H1 (cell line): ENCODE data around the gene CHST2. TPM values are rescaled to one million over a fixed set of nuclear protein-coding genes. Genes with fewer than 3 reads are reported as not detected.

Source experiments
- CTCF ChIA-PET: fragments of 300-600 bp; sonication (Branson Sonifier 250); formaldehyde crosslinking; loops from one replicate; lab custom pipeline; 2021; ENCODE audit not compliant: partially characterized antibody; lab: Charles Lee
- POLR2A ChIA-PET: fragments of 300-600 bp; sonication (Branson Sonifier 250); formaldehyde crosslinking; loops from one replicate; lab custom pipeline; 2021; ENCODE audit warnings: inconsistent platforms; ENCODE audit not compliant: partially characterized antibody; lab: Charles Lee
- DNase-seq, 2 experiments: peaks; one replicate each; pipeline versions ENCODE4 v3.0.0 to v3.0.0-alpha.2; 2010 to 2022; ENCODE audit warnings: low spot score in 2 of 2, low read depth in 1 of 2, mixed read lengths in 1 of 2
- FAIRE-seq: peaks from 2 replicates; lab custom pipeline; 2011; peaks lifted over from hg19 to GRCh38; lab: Jason Lieb, UNC
- H2AFZ ChIP-seq: 2 replicates; pipeline ENCODE4 v1.8.1; 2012; ENCODE audit warnings: low read length, inconsistent platforms
- H2AK5ac ChIP-seq: 2 replicates; pipeline ENCODE4 v1.6.1; 2013; ENCODE audit warnings: low read depth, low read length
- H2BK120ac ChIP-seq: replicated peaks from 2 replicates; pipeline ENCODE3; 2013; ENCODE audit warnings: low read depth, low read length, inconsistent platforms
- H2BK12ac ChIP-seq: 2 replicates; pipeline ENCODE4 v1.6.1; 2013; ENCODE audit warnings: low read depth, low read length
- H2BK15ac ChIP-seq: 2 replicates; pipeline ENCODE4 v1.6.1; 2013; ENCODE audit warnings: low read length
- H2BK20ac ChIP-seq: 2 replicates; pipeline ENCODE4 v1.6.1; 2013; ENCODE audit warnings: low read length
- H2BK5ac ChIP-seq: 2 replicates; pipeline ENCODE4 v1.6.1; 2013; ENCODE audit warnings: low read depth, low read length
- H3K14ac ChIP-seq: 2 replicates; pipeline ENCODE4 v1.6.1; 2013; ENCODE audit warnings: inconsistent platforms; ENCODE audit not compliant: insufficient read length
- H3K18ac ChIP-seq: 2 replicates; pipeline ENCODE4 v1.6.1; 2013; ENCODE audit warnings: low read length; ENCODE audit errors: extremely low read depth
- H3K23ac ChIP-seq: 2 replicates; pipeline ENCODE4 v1.6.1; 2013; ENCODE audit warnings: inconsistent platforms; ENCODE audit not compliant: insufficient read length
- H3K23me2 ChIP-seq: 2 replicates; pipeline ENCODE4 v1.6.1; 2013; ENCODE audit warnings: low read depth, low read length
- H3K27ac ChIP-seq: 2 replicates; pipeline ENCODE4 v1.6.1; 2011; ENCODE audit warnings: low read depth, low read length, inconsistent platforms
- H3K27me3 ChIP-seq, 4 experiments: replicated peaks in 1 of 4; 1 replicate in 1 of 4; 2 replicates in 3 of 4; pipeline versions ENCODE4 v1.6.1 to v1.8.1; 2011 to 2013; ENCODE audit warnings: low read length in 3 of 4, mild to moderate bottlenecking in 3 of 4, inconsistent platforms in 2 of 4, mixed read lengths in 2 of 4, moderate library complexity in 1 of 4; ENCODE audit not compliant: control insufficient read depth in 3 of 4, insufficient read depth in 3 of 4; ENCODE audit errors: extremely low read depth in 1 of 4
- H3K36me3 ChIP-seq, 4 experiments: 2 replicates each; pipeline versions ENCODE4 v1.6.1 to v1.8.1; 2011 to 2013; ENCODE audit warnings: mild to moderate bottlenecking in 4 of 4, low read length in 3 of 4, moderate library complexity in 2 of 4, control low read depth in 1 of 4, inconsistent platforms in 1 of 4; ENCODE audit not compliant: insufficient read depth in 4 of 4, control insufficient read depth in 2 of 4
- H3K4ac ChIP-seq: replicated peaks from 2 replicates; pipeline ENCODE3; 2013; ENCODE audit warnings: low read length, low read depth, mixed read lengths, inconsistent platforms; ENCODE audit not compliant: insufficient read length
- H3K4me1 ChIP-seq, 4 experiments: replicated peaks in 1 of 4; 1 replicate in 1 of 4; 2 replicates in 3 of 4; pipeline versions ENCODE4 v1.6.1 to v1.8.1; 2011 to 2013; ENCODE audit warnings: low read length in 3 of 4, inconsistent platforms in 2 of 4, mixed read lengths in 1 of 4; ENCODE audit not compliant: insufficient read depth in 4 of 4, control insufficient read depth in 3 of 4
- H3K4me2 ChIP-seq, 2 experiments: 2 replicates each; pipeline versions ENCODE4 v1.6.1 to v1.8.1; 2011 to 2013; ENCODE audit warnings: low read depth in 2 of 2, low read length in 2 of 2, control low read depth in 1 of 2, inconsistent platforms in 1 of 2, mild to moderate bottlenecking in 1 of 2; ENCODE audit not compliant: insufficient read depth in 1 of 2
- H3K4me3 ChIP-seq, 4 experiments: fragments of 200-600, 300-600 bp in 1 of 4; sonication (generic), shearing (Covaris generic), sonication (Bioruptor Twin) in 1 of 4; 2 replicates each; pipeline versions ENCODE4 v1.5.1 to v1.8.1; 2011 to 2016; ENCODE audit warnings: low read length in 4 of 4, low read depth in 3 of 4, control low read depth in 2 of 4, inconsistent platforms in 2 of 4, mild to moderate bottlenecking in 2 of 4, mixed read lengths in 1 of 4, moderate library complexity in 1 of 4; ENCODE audit not compliant: insufficient read depth in 2 of 4; ENCODE audit errors: extremely low read depth in 1 of 4
- H3K56ac ChIP-seq: replicated peaks from 2 replicates; pipeline ENCODE3; 2013; ENCODE audit warnings: low read depth, mild to moderate bottlenecking, mixed read lengths, low read length, inconsistent platforms; ENCODE audit not compliant: insufficient read length
- H3K79me1 ChIP-seq: 2 replicates; pipeline ENCODE4 v1.6.1; 2013; ENCODE audit warnings: low read depth, low read length, control low read depth
- H3K79me2 ChIP-seq, 2 experiments: 2 replicates each; pipeline versions ENCODE4 v1.6.1 to v1.8.1; 2012 to 2013; ENCODE audit warnings: low read length in 2 of 2, mild to moderate bottlenecking in 2 of 2, inconsistent platforms in 1 of 2; ENCODE audit not compliant: insufficient read depth in 2 of 2, control insufficient read depth in 1 of 2
- H3K9ac ChIP-seq, 4 experiments: replicated peaks in 1 of 4; 1 replicate in 1 of 4; 2 replicates in 3 of 4; pipeline versions ENCODE4 v1.6.1 to v1.8.1; 2011 to 2013; ENCODE audit warnings: low read depth in 3 of 4, low read length in 3 of 4, control low read depth in 2 of 4, mild to moderate bottlenecking in 2 of 4, moderate library complexity in 2 of 4, inconsistent platforms in 1 of 4; ENCODE audit errors: extremely low read depth in 1 of 4
- H3K9me3 ChIP-seq, 2 experiments: 2 replicates each; pipeline versions ENCODE4 v1.6.1 to v1.8.1; 2012 to 2013; ENCODE audit warnings: mild to moderate bottlenecking in 2 of 2, moderate library complexity in 2 of 2, control low read depth in 1 of 2, inconsistent platforms in 1 of 2, low read depth in 1 of 2, low read length in 1 of 2, mixed read lengths in 1 of 2; ENCODE audit not compliant: insufficient read depth in 2 of 2
- H4K20me1 ChIP-seq, 2 experiments: replicated peaks in 1 of 2; 2 replicates each; pipeline versions ENCODE3 to v1.8.1; 2011 to 2013; ENCODE audit warnings: inconsistent platforms in 2 of 2, low read length in 2 of 2, mild to moderate bottlenecking in 1 of 2; ENCODE audit not compliant: insufficient read depth in 2 of 2, control insufficient read depth in 1 of 2
- H4K5ac ChIP-seq: 2 replicates; pipeline ENCODE4 v1.6.1; 2013; ENCODE audit warnings: low read length, low read depth, mixed read lengths, inconsistent platforms; ENCODE audit not compliant: insufficient read length
- H4K8ac ChIP-seq: 2 replicates; pipeline ENCODE4 v1.8.0; 2013; ENCODE audit warnings: mild to moderate bottlenecking, moderate library complexity, low read length, inconsistent platforms; ENCODE audit not compliant: insufficient read depth; ENCODE audit errors: extremely low read depth
- H4K91ac ChIP-seq: replicated peaks from 2 replicates; pipeline ENCODE3; 2013; ENCODE audit warnings: low read length, mixed read lengths, inconsistent platforms; ENCODE audit not compliant: insufficient read length
- CBX8 ChIP-seq: fragments of 300-800, 300-1000 bp; sonication (generic); IDR thresholded peaks from 2 replicates; pipeline ENCODE4 v1.7.1; 2016; ENCODE audit warnings: low read depth, low read length, borderline replicate concordance
- JUND ChIP-seq: IDR thresholded peaks from 2 replicates; pipeline ENCODE4 v1.6.1; 2011; ENCODE audit warnings: mild to moderate bottlenecking, improper control_type of control experiment, low read length
- NRF1 ChIP-seq: IDR thresholded peaks from 2 replicates; pipeline ENCODE4 v1.6.1; 2011; ENCODE audit warnings: mild to moderate bottlenecking, low read depth, low read length, improper control_type of control experiment
- SIRT6 ChIP-seq: IDR thresholded peaks from one replicate; pipeline ENCODE4 v1.7.1; 2012; ENCODE audit warnings: low read length, inconsistent platforms
- TAF1 ChIP-seq: IDR thresholded peaks from 2 replicates; pipeline ENCODE4 v1.6.1; 2011; ENCODE audit warnings: mild to moderate bottlenecking, low read depth, low read length
- WGBS, 2 experiments: shearing (Covaris generic) in 1 of 2; methylation state at CpG; one replicate each; pipeline versions ENCODE4 v1.1.6 to v1.1.7; 2013 to 2015; ENCODE audit warnings: low lambda C conversion rate in 2 of 2, mixed read lengths in 2 of 2, inconsistent platforms in 1 of 2, low coverage in 1 of 2, missing lambda C conversion rate in 1 of 2; ENCODE audit not compliant: insufficient replicate concordance in 2 of 2, insufficient coverage in 1 of 2, insufficient read length in 1 of 2; ENCODE audit errors: extremely low coverage in 1 of 2, missing lambda C conversion rate in 1 of 2; 5-methylcytosine and 5-hydroxymethylcytosine counted together
- polyA plus RNA-seq, 7 experiments: library from polyadenylated mRNA; depleted of rRNA in 3 of 7; stranded (reverse) in 5 of 7; unstranded in 2 of 7; fragments of >200 nt in 5 of 7; fragments of 200-250 nt in 2 of 7; gene quantifications; 1 replicate in 5 of 7; 2 replicates in 1 of 7; 4 replicates in 1 of 7; pipeline versions ENCODE4 v1.2.1 to v1.2.3, GENCODE V29; 2011 to 2013; ENCODE audit warnings: missing spikeins in 2 of 7, mixed read lengths in 2 of 7
- total RNA-seq: library from RNA; stranded (reverse); fragmentation: NEBNext Ultra II Directional; extraction: Animal tissue kit (Norgen Biotek cat#: 25700); gene quantifications from 2 replicates; pipeline ENCODE4 v1.2.1, GENCODE V29; 2021

CHST2 gene
- total and polyA plus RNA-seq, 2 of the 8 experiments (the other 6 are each of a cell fraction or from before 2014, with no cell fraction given), result 3.2 to 15.1 TPM

- Histone ChIP-seq H2AK5ac (no peak overlapping the region), H3K23ac (no peak overlapping the region), H3K27me3 (no peaks in the 10 kb centered on the region), H3K14ac (no peak overlapping the region), H3K27ac (no peak overlapping the region), H4K5ac (no peak overlapping the region), H3K4me1 (peaks cover 0 to 9% (median 3%) of the 10 kb centered on the region in 4 experiments; a peak in 3 of 7 replicates), H2BK20ac (no peak overlapping the region), H3K56ac (no peak overlapping the region), H3K4me2 (no peak overlapping the region), H3K18ac (no peak overlapping the region), H3K36me3 (no peaks in the 10 kb centered on the region), H3K23me2 (no peaks in the 10 kb centered on the region), H3K9ac (no peak overlapping the region), H2BK120ac (no peak overlapping the region), H4K8ac (no peak overlapping the region), H3K9me3 (no peaks in the 10 kb centered on the region; a peak in 1 of 4 replicates), H4K91ac (no peak overlapping the region), H2BK15ac (no peak overlapping the region), H2AFZ (no peak overlapping the region), H2BK12ac (no peak overlapping the region), H4K20me1 (no peaks in the 10 kb centered on the region), H3K79me2 (no peaks in the 10 kb centered on the region), H3K79me1 (no peaks in the 10 kb centered on the region), H3K4ac (no peak overlapping the region), H3K4me3 (no peak overlapping the region), H2BK5ac (no peak overlapping the region)
- DNase-seq (no peak), FAIRE-seq (no peak)
- TF ChIP-seq SIRT6 (no peak), NRF1 (no peak), JUND (peak; percentile 5; the same call in 1 of the 2 replicates), CBX8 (no peak), TAF1 (no peak)
- 69% methylated on average over 2 of the region's 2 CpGs; no CpG with 5 or more reads in 1 of the 2 experiments for WGBS, 2 experiments
- POLR2A ChIA-PET, result no interaction called here
- CTCF ChIA-PET, result interaction anchor here (0.9 to 1.7 kb wide), 4 partner anchors 11 to 296 kb away, joined by 3 to 5 read pairs (median 4); no protein-coding TSS in a partner anchor
These were observed 15.6 kb downstream of the CHST2 start for GRCh38 chr3:143135150-143135549.
